Measurements from ENCODE around the gene NTSR2. TPM values are rescaled to one million over a fixed set of nuclear protein-coding genes. Genes with fewer than 3 reads are reported as not detected.

Gene NTSR2
- total RNA-seq, 2 donors from 2014 or later, result not detected

- intact Hi-C loops (cut with DNase I, micrococcal nuclease), result no loop called here
- ATAC-seq, result no peak
- peak; percentile 40 to 49 for DNase-seq
These were observed 31.8 kb upstream of the NTSR2 start for GRCh38 chr2:11701751-11702301.

DNA sequence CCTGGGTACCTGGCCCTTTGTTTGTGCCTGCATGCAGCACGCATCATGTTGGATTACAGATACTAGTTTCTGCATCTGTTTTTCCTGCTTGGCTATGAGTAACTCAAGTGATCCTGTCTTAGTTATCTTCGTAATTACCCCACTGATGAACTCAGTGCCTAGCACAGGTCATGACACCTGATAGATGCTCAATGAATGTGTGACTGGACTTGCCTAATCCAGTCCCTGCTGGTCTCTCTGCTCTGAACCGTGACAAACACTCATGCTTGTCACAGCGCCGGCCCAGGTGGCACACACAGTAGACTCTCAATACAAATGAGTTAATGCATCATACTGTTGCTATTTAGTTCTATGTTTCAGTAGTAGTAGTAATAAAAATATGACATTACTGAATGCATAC, 31.2 kb upstream of the NTSR2 start:
- no peak for DNase-seq
- intact Hi-C loops (cut with DNase I, micrococcal nuclease), result no loop called here
- no peak for ATAC-seq

DNA sequence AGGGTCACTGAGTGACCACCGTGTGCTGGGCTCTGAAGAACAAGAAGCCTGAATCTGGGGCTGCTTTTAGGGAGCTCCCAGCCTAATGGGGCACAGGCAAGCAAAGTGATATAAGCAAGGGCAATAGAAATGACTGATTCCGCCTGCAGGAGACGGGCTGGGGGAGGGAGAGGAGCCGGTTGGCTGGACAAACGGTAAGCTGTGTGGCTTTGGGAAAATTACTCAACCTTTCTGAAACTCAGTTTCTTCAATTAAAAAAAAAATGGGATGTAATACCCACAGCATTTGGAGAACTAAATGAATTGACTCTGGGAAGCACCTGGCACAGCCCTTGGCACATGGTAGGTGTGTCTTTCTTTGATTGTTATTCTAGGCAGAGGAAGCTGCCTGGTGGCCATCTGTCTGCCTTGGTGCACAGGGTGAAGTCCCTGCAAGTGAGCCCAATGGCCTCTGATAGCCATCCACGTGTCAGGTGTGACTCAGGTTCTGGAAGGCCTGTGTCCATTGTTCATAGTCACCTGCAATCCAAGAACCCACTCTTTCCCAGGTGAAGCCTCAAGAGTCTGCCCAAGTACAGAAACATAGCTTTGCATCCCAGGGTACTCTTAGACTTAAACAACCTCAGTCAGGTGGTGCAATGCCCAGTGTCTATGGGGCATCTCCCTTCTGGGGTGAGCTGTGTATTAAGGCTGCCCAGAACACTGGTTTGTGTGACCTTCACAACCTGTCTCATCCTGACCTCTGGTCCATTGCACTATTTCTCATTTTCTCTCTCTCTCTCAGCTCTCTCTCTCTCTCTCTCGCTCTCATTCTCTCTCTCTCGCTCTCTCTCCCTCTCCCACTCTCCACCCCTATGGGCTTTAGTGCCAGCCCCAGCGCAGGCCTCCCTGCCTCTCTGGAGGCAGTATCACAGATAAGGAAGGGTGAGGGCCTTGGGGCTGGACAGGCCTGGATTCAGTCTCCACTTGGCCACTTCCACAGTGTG, 30.0 kb upstream of the NTSR2 start:
- DNase-seq, result no peak
- intact Hi-C loops (cut with DNase I, micrococcal nuclease), result no loop called here
- ATAC-seq, result peak; percentile 46

- intact Hi-C loops (cut with DNase I, micrococcal nuclease), result no loop called here
- ATAC-seq (no peak), DNase-seq (peak; percentile 16 to 70)
These were observed 28.3 kb upstream of the NTSR2 start for GRCh38 chr2:11698009-11698922.

GRCh38 chr2:11697103-11697871, 27.3 kb upstream of the NTSR2 start:
- DNase-seq (peak; percentile 20 to 52), ATAC-seq (no peak)
- intact Hi-C loops (cut with DNase I, micrococcal nuclease), result no loop called here

- DNase-seq (no peak), ATAC-seq (no peak)
- intact Hi-C loops (cut with DNase I, micrococcal nuclease), result no loop called here
These were observed 26.7 kb upstream of the NTSR2 start for GRCh38 chr2:11696736-11697102.

DNA sequence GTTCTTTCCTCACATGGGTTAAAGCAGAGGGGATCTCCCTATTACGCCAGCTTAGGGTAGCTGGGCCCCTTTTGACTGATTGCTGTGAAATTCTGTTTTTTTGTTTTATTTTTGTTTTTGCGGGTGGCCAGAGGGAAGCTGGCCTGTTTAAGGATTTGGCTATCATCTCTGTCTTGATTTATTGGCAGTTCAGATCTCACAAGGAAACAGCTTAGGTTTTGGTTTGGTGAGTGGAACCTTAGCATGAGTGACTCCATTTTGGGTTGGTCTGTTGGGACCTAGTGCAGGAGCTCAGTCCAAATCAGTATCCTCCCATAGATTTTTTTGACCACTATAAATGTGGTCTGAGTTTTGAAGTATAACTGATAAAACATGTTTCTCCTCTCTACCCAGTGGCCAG, 25.6 kb upstream of the NTSR2 start:
- DNase-seq (no peak), ATAC-seq (no peak)
- intact Hi-C loops (cut with DNase I, micrococcal nuclease), result no loop called here

GRCh38 chr2:11692966-11693521, 23.0 kb upstream of the NTSR2 start:
- intact Hi-C loops (cut with DNase I, micrococcal nuclease), result loop anchor here in 1 of 2 donors (5.0 kb wide), 1 partner anchor 84 kb away; no protein-coding TSS in a partner anchor
- DNase-seq, result peak; percentile 71 to 76
- ATAC-seq, result peak; percentile 82

DNA sequence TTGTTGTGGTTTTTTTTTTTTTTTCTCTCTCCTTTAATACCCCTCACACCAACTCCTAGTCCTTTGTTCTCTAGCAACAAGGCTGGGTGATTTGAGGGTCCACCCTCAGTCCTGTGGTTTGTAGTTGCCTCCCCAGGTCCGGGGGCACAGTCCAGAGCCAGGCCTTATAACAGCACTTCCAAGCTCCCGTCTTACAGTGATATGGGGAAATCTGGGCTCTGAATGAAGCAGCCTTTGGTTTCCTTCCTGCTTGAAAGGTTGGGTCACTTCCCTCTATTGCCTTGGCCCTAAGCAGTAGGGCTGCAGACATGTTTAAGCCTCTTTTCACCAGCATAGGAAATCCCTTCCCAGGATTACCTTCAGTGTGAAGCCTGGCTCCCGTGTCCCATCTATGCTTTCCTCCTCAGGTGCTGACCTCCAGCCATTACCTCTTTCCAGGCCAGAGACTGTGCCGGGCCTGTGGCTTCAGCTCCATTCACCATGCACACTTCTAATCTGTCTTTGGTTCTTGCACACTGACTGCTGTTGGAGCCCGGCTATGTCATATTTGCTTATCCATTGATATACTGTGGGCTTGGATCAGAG, 21.2 kb upstream of the NTSR2 start:
- ATAC-seq, result no peak
- intact Hi-C loops (cut with DNase I, micrococcal nuclease), result loop anchor here in 1 of 2 donors (5.0 kb wide), 1 partner anchor 86 kb away; no protein-coding TSS in a partner anchor
- DNase-seq, result no peak

DNA sequence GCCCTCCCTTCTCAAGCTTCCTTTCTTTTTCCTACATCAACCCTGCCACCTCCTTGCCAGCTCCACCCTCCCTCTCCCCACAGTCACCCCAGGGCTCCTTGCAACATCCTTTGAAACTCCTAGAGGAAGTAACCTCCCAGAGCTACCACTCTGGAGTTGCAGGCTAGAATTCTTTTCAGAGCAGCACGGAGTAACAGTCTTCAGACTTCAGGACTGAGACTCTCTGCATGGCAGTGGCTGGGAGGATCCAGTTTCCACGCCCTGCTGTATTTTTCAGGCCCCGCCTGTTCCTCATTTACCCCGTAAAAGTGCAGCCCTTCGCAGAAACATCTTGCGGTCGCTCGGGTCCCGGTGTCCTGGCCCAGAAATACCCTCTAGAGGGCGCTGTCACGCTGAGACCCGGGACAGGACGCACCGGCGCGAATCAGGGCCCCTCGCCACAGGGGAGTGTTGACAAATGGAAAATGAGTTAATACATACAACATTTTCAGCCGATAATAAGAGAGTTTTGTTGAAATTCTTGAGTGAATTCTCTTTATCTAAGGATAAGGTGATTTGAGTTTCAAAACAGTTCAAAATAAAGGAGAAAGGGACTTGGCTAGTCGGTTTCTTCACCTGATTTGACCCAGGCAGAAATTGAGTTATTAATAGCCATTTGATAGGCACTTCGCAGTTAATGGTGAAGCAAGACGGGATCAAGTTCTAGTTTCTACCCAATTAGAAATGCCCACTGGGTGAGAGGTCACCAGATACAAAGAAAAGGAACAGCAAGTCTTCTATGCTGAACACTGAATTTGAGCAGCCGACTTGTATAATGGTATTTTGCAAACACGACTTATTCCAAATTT, 18.5 kb upstream of the NTSR2 start:
- intact Hi-C loops (cut with DNase I, micrococcal nuclease), result loop anchor here in 1 of 2 donors (5.0 kb wide), 1 partner anchor 99 kb away; no protein-coding TSS in a partner anchor
- peak; percentile 79 to 90 for DNase-seq
- peak; percentile 92 for ATAC-seq

- no peak for DNase-seq
- intact Hi-C loops (cut with DNase I, micrococcal nuclease), result loop anchor here in 1 of 2 donors (5.0 kb wide), 1 partner anchor 100 kb away; no protein-coding TSS in a partner anchor
- ATAC-seq, result no peak
These were observed 17.7 kb upstream of the NTSR2 start for GRCh38 chr2:11687736-11688135.

DNA sequence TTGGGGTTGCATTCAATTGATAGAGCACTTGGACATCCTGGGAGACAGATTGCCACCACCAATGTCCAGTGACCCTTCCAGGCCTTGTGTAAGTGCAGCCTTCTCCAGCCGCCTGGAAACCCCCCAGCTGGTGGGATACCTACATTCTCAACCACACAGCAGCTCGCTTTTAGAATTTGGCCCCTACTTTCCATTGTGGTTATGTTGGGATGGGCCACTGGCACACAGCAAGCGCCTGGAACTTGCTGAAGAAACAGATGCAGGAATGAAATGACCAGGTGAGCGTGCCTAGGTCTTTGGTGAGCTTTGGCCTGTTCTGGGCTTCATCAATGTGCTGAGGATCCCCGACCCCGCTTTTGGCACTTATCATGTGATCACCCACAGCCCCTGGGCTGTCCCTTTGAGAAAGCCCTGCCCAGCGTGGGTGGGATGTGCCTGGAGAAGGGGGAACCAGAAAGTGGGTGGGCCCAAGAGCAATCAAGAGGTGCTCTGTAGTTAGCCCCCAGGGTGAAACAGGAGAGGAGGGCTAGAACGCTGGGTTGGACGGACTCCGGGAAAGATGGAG, 16.0 kb upstream of the NTSR2 start:
- intact Hi-C loops (cut with DNase I, micrococcal nuclease), result loop anchor here in 1 of 2 donors (5.0 kb wide), 1 partner anchor 101 kb away; no protein-coding TSS in a partner anchor
- ATAC-seq (no peak), DNase-seq (no peak)

GRCh38 chr2:11684894-11685460, 15.0 kb upstream of the NTSR2 start:
- DNase-seq, result no peak
- intact Hi-C loops (cut with DNase I, micrococcal nuclease), result loop anchor here in 1 of 2 donors (5.0 kb wide), 1 partner anchor 102 kb away; no protein-coding TSS in a partner anchor
- no peak for ATAC-seq

DNA sequence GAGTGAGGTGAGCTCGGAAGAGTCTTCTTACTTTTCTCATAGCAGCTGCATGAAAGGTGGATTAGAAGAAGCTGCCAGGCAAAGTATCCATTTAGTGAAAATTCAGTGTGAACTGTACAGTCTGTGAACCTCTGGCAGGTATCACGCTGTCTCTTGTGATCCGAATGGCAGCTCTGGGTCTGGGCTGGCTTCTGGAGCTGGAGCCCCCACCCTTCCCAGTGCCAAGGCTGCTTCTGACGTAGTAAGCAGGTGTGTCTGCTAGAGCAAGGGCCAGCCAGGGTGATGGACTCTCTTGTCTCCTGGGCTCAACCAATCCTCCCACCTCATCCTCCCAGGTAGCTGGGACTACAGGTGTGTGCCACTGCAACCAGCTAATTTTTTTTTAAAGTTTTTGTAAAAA, 14.0 kb upstream of the NTSR2 start:
- no peak for DNase-seq

GRCh38 chr2:11683476-11683875, 13.5 kb upstream of the NTSR2 start:
- ATAC-seq (no peak), DNase-seq (no peak)
- intact Hi-C loops (cut with DNase I, micrococcal nuclease), result no loop called here

More for the DNA sequence above, 14.0 kb upstream of the NTSR2 start:
- no peak for ATAC-seq
- intact Hi-C loops (cut with DNase I, micrococcal nuclease), result no loop called here

GRCh38 chr2:11682590-11682915, 12.6 kb upstream of the NTSR2 start:
- intact Hi-C loops (cut with DNase I, micrococcal nuclease), result no loop called here
- ATAC-seq, result no peak
- no peak for DNase-seq
